Activated CD4-positive, alpha-beta T cell treated with anti-CD3 and anti-CD28 coated beads for 48 hours (primary cell): ENCODE measurements around the gene PIR.
A peak's percentile ranks its signal among the peaks of the same experiment; 100 is the strongest.

Experiments
- DNase-seq: peaks from one replicate; pipeline ENCODE4 v3.0.0-alpha.2; 2020

Gene PIR

DNA sequence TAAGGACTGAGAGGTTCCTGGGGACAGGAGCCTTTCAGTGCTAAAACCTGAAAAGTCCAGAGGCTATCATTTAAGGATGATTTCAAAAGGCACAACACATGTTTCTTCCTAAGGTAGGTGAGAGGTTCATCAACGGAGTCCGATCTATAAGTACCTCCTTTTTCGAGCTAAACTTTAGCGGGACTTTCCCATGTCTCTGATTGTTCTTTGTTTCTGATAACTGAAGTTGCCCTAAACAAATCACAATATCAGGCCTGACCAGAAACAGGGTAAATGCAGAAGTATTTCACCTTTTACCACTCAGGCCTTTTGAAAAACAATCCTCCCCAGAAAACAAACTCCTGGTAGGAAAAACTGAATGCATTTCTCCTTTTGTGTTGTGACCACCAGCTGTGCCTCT, 17.6 kb downstream of the PIR start:
- DNase-seq, result no peak

DNA sequence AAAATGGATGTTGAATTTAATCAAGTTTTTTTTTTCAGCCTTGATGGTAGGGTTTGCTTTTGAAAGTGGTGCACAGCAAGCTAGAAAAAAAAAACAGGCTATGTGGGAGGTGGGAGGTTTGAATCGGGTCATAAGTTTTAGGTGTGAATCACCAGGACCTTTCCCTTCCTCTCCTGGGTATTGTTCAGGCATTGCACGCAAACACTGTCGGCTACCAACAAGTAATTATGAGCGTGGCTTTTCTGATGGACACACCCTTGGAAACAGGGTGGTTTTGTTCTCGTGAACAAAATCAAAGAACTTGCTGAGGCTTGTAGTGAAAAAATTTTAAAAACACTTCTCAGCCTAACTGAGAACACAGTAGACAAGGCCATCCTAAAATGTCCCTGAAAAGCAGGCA, 18.1 kb downstream of the PIR start:
- DNase-seq, result no peak

DNA sequence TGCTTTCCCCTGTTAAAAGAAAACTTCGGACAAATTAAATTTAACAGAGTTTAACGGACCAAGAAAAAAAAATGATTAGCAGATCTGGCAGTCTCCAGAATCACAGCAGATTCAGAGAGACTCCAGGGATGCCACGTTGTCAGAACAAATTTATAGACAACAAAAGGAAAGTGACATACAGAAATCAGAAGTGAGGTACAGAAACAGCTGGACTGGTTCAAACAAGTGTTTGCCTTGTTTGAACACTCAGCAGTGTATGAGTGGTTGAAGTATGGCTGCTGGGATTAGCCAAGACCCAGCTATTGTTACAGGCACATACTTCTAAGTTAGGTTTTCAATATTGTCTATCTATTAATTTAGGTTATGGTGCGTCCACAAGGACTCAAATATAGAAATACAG, 19.1 kb downstream of the PIR start:
- no peak for DNase-seq

DNA sequence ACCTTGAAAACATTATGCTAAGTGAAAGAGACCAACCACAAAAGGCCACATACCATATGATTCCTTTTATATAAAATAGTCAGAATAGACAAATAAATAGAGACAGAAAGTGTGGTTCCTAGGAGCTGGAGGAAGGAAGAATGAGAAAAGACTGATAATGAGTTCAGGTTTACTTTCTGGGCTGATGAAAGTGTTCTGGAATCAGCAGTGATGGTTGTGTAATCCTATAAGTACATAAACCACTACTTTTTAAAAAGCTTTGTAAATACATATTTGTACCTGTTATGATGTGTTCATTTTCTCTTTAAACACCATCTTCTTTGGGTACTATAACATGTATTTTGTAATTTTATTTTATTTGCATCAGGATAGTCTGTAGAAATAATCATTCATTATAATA, 20.6 kb downstream of the PIR start:
- no peak for DNase-seq

DNA sequence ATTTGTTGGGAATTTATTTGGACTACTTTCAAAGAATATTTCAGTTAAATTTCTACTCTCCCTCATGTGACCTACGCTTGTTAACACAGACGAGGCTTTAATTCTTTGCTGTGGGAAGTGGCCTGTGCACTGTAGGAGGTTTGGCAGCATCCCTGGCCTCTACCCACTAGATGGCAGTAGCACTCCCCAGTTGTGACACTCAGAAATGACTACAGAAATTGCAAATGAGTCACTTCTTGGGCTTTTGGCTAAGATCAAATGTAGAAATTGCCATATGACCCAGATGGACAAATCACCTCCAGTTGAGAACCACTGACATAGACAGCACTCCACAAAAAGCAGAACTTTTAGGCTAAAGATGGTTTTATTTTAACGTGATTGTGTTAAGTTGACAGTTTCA, 22.1 kb downstream of the PIR start:
- peak; percentile 69 for DNase-seq

DNA sequence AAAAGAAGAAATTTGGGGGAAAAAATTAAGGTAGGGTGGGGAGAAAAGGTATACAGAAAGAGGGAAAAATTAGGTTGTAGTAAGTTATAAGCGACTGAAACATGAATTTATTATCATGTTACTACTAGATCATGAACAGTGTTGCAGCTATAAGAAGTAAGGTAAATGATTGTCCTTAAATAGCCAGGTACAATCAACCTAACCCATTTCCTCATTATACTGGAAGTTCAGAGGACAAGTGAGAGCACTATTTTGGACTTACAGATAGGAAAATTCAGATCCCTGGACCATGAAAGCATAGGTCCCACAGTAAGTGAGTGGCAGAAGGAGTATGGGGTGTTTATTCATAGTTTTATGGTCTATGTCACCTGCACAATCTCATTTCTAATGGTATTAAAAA, 23.5 kb downstream of the PIR start:
- no peak for DNase-seq

DNA sequence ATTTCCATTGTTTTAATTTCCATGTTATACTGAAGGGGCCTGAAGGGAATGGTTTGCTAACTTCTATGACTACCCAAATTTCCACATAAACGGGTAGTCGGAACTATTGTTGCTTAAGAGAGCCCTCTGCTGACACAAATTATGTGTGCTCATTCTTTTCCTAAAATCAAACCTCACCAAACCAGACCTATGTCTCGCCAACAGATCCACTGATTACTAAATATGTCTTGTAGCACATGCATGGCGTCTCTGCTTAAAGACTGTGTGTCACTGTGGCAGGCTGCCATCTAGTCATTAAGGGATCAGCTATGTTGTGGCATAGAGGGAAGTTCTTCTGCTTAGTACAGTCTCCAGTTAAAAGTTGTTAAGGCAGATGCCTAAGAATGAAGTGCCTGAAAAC, 25.1 kb downstream of the PIR start:
- DNase-seq, result no peak

DNA sequence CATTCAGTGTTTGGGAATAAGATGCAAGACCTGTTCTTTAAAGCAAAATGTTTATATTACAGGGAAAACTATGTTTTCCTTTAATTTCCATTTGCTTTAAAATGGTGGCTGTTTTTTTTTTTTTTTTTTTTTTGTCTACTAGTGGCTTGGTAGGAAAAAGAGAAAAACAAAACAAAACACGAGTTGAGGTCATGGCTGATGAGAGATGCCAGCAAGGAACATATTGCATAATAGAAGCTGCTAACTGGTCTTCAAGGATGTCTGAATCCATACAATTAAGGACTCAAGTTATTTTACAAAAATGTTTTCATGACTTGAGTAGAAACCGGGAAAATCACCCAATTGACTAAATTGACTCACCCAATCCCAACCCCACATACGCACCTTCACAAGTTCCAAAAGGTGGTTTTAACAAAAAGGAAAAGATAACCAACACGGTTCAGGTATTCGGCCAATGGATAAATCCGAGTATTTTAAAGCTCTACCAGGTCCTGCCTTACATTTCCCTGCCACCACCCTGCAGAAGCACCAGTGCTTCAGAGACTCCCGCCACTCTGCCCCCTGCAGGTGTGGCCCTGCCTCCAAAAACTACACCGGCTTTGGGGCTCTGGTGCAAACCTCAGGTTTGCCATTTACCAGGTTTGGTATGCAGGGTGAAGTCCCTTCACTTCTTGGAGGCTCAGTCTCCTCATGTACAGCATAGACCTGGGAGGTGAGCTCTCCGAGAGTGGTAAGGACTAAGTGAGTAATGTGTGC, 27.1 kb downstream of the PIR start:
- DNase-seq, result peak; percentile 24

DNA sequence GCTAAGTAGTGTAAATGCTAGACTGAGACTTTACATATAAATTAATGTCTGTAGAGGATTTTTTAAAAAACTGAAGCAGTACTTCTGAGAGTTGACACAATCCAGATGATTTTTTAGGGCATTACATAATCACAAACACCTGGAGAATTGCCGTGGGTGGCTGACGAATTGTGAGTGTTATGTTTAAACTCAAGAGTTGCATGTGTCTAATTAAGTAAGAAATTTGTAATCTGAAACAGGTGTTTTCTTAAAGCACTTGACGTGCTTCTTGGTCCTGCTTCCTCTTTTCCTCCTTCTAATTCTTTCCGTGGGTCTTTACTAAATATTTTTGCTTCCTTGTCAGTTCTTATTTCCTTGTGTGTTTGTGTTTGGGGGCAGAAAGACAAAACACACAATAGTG, 27.8 kb downstream of the PIR start:
- no peak for DNase-seq

DNA sequence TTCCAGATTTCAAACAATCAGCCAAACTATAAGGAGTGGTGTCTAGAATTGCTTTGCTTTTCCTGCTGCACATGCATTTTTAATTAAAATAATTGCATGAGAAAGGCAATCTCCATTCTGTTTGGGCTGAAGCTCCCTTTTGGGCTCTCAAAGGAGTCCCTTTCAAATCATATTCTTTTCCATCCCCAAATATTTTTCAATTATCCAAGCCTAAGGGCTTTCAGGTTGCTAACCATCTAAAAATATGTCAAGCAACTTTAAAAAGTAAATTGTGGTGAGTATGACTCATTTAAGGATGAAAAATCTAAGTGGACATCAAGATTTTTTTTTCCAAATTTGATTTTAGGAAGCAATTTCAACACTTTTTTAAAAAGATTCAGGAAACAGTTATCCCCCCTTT, 28.4 kb downstream of the PIR start:
- DNase-seq, result no peak

DNA sequence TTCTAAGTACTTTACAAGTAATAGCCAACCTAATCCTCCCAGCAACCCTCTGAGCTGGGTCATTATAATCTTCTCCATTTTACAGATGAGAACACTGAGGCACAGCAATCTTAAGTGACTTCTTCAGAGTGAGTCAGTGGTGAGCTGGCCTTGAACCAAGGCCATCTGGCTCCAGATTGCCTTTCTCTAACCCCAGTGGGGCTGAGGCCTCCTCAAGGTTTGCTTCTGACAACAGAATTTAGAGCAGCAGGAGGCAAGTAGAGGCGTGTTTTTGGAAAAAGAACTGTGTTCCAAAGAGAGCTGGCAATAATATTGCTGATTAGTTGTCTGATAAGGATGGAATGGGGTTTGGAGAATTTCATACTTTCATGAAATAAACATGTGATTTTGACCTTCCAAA, 41.2 kb downstream of the PIR start:
- DNase-seq, result no peak

DNA sequence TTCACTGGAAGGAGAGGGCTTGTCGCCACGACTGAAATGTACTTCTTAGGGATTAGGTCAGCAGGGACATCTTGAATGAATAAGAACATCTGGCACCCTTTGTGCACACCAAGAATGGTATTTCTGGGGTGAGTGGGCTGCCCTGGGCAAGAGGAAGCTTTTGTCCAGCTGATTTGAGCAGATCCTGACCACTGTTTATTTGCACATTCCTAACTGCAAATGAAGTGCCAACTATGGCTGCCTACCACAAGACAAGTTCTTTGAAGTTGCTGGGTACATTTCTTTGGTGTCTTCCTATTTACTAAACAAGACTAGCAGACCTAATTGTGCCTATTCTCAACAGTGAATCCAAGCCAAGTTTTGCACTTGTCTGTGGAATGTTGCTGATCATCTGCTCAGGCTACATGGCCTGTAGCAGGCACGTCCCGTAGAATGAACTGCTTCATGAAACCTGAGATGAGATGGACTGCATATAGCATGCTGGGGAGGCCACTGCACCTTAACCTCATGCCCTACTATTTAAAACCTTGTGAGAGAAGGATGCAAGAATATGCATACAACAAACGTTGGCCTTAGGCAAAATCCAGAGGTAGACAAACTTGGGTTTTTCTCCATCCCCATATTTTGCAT, 45.0 kb downstream of the PIR start:
- DNase-seq, result no peak

DNA sequence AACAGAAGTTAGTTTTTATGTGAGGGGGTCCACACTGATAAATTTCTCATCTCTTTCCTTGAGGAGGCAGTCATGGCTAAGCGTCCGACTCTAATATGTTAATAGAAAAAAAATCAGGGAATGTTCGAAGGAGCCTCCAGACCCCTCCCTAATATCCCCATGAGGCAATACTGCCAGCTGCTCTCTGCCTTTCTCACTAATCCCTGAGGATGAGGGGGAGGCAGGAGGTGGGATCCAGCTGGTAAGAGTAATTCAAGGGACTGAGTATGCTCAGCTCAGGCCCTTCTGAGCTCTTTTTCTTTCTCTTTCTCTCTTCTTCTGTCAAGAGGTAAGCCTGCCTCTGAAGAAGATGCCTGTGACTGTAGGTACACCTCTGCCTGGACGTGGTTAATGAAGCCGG, 51.7 kb downstream of the PIR start:
- no peak for DNase-seq

DNA sequence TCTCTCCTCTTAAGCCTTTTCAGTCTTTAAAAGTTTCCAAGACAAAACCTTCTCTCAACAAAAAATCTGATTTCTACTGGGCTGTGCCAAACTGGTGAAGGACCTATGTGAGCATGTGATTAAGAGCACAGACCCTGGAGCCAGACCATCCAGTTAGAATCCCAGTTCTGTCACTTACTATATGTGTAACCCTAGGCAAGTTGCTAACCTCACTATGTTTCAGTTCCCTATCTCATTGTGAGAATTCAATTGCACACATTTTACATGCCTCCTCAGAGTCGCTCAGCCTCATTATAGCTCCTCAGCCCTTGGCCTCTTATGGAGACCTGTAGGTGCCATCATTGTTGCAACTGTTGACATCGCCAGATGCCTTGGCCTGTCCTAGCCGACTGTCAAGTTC, 54.8 kb downstream of the PIR start:
- no peak for DNase-seq

DNA sequence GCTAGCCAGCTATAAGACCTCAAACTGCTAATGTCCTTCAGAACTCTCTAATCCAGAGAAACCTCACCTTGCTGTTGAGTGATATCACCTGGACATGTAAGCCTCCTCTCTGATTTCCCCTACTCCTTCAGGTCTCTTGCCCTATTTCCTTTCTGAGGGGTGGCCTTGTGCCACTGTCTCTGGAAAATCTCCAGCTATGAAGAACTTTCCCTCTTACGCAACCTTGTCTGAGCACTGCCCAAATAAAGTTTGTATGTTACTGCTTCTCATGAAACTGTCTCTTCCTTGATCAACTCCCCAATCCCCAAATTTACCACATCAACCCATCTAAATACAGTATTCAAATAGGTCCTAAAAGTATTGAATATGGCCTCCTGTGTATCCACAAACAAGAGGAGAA, 55.4 kb downstream of the PIR start:
- DNase-seq, result no peak

DNA sequence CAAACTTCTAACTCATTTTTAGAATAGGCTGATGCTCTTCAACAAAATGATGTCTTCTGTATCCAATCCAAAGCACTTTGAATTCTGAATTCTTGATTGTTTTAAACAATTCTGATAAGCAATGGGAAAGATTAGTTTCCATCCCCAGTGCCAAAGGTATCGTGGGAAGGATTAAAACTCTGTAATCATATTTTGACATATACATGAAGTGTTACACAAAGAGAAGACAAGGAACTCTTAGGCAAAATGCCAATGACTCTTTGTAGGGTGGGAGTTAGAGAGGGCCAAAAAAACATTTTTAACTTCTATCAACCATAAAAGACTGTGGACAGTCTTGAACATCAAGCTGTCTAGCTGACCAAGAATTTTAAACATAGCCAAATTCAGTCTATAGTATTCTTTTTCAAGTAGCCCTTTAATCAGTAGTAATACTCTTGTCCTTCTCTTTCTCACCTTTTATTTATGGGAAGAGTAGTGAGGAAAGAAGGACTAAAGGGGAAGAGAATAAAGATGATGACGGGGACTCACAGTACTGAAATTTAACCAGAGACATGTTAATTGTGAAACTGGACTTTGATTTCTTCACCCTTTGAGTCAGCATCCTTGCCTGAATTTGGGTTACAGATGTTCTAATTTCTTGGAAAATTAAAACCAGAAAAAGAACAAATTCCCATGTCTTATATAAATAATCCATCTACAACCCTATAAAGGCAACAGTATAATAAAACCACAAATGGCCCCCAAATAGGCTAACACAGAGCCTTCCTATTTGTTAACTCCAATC, 57.1 kb downstream of the PIR start:
- no peak for DNase-seq

DNA sequence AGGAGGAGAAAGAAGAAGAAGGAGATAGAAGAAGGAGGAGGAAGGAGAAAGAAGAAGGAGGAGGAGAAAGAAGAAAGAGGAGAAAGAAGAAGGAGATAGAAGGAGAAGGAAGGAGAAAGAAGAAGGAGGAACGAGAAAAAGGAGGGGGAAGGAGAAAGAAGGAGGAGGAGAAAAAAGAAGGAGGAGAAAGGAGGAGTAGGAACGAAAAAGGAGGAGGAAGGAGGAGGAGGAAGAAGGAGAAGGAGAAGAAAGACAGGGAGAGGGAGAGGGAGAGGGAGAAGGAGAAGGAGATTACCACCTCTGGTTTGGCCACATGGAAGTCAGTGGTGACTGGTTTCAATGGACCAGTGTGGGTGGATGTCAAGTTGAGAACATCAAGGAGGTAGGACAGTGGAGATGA, 58.9 kb downstream of the PIR start:
- DNase-seq, result no peak

DNA sequence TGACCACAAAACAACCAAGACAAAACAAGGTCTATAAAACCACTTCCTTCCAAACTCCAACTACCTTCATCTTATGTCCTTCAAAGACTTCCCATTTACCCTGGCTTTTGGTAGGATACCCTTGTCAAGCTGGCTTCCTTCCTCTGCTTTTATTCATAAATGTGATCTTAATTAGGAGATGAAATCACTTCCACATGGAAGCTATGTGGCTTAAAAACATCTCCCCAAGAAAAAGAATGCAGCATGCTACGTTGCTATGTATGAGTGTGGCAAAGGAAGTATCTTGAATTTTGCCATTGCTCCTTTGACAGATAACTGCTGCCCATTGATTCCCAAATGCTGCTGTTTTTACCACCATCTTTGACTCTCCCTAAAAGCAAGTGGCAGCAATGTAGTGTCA, 62.5 kb downstream of the PIR start:
- no peak for DNase-seq

DNA sequence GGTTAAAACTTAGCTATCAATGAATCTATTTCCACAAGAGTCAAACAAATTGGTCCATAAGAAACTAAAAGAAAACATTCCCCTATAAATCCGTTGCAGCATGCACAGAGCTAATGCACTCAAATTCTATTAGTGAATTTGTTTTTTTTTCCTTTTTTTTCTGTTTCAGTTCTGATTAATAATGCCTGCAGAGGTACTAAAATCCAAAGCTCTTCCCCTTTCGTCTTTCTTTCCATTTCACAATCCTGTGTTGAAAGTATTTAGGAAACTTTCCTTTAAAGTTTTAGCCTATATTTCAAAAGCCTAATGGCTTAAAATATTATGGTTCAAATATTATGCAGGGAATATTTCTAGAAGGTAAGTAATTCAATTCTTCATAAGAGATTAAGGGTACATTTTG, 63.1 kb downstream of the PIR start:
- no peak for DNase-seq

DNA sequence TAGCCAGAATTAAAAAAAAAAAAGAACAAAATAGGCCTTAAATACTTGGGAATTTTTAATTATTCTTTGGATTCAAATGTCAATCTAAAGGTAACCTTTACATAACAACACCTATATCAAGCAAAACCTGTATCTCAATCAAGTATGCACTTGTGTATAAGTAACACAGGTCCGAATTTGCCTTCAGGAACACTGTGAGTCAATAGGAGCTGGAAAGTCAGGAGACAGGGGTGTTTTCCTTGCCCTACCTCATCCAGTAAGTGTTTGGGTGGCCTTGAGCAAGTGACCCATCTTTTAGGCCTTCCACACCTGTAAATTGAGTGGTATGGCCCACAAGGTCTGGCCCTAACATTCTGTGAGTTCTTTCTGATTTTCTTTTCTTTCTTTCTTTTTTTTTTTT, 68.1 kb downstream of the PIR start:
- DNase-seq, result no peak

DNA sequence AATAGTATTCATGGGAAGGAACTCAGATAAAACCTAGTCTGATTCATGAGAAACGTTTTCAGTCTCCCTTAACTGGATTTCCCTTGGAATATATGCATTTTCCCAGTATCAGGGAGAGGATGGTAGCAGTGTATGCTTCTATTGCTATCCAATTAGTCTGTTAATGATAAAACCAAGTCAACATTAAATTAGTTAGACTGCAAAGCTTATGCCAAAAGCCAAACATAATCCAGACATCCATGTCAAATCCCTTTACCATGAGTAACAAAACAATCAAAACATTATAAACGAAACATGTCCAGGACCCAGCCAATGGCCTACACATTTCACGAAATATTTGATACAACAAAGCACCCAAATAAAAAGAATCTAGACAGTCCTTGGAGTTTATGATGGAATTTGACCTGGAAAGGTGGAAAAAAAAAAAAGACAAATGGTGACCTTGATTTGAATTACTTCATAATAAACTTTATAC, 74.4 kb downstream of the PIR start:
- no peak for DNase-seq

DNA sequence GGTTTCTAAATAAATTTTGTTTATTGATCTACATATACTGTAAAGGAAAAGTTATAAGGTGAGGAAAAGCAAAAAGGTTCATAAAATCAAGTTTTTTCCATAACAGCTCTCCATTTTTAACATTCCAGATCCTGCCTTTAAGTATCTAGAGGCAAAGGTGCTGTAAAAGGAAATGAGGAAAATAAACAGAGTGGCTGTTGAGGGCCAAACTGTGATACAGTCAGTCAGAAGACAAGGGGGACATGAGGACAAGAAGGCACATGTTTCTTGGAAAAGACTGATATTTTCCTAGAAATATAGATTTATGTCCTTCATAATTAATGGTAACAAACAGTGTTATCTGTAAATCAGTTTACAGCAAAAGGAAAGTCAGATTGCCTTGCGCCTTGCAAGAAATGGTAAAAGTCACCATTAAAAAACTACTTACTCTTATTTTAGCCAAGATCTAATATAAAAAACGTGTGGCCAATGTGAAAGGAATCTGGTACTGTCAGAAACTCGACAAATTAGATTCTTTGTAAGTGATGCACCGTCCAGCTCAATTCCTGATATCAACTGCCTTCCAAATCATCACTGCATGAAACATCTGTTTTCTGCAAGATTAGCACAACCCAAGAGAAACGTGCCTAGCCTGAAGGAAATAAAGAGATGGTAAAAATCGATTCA, 75.0 kb downstream of the PIR start:
- DNase-seq, result no peak

DNA sequence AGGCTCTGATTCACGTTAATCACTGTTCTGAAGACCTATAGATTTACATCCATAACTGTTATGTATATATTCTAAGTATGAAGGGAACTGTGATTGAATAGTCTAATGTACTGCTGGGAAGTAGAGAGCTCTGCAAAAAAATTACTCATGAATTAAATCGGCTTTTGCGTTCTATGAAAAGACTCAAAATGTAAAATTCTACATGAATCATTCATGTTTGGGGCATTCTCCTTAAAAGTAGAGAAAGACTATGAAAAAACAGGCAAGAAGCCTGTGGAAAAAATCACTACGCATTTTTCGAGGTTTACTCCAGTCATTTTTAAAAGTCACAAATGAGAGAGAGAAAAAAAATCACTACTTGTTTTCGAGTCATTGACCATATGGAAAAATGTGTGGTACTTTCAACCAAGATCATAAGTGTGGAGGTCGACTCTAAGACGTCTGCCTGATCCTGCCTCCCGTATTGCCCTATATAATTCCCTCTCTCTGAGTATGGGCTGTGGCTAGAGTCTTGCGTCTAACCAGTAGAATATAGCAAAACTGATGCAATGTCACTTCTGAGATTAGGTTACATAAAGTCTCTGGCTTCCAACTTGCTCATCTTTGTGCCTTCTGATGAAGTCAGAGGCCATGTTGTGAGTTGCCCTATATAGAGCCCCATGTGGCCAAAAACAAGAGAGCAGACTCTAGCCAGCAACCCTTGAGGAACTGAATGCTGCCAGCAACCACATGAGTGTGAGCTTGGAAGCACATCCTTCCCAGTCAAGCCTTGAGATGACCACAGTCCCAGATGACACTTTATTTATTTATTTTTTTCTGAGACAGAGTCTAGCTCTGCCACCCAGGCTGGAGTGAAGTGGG, 76.8 kb downstream of the PIR start:
- peak; percentile 4 for DNase-seq
